HepG2 (cell line): ENCODE data around the gene SLC6A6. TPM values are rescaled to one million over a fixed set of nuclear protein-coding genes. Genes with fewer than 3 reads are reported as not detected.

Experiments
- ARID5B ChIP-seq: IDR thresholded peaks from 2 replicates; pipeline ENCODE4 v1.4.0; 2020; ENCODE audit warnings: mild to moderate bottlenecking, missing genetic modification reagents
- CREM ChIP-seq, 2 experiments: sonication (generic) in 1 of 2; formaldehyde crosslinking in 1 of 2; IDR thresholded peaks; 2 replicates each; pipeline versions ENCODE4 v1.4.0 to v1.6.1; 2016 to 2020; ENCODE audit warnings: antibody characterized with exemption in 1 of 2, mild to moderate bottlenecking in 1 of 2, missing genetic modification reagents in 1 of 2
- FOXO1 ChIP-seq: sonication (generic); formaldehyde crosslinking; IDR thresholded peaks from 2 replicates; pipeline ENCODE4 v1.4.0; 2020; ENCODE audit warnings: missing genetic modification reagents
- HOXA7 ChIP-seq: sonication (generic); formaldehyde crosslinking; IDR thresholded peaks from 2 replicates; pipeline ENCODE4 v1.8.1; 2022; ENCODE audit warnings: mild to moderate bottlenecking, missing genetic modification reagents, moderate library complexity
- MNT ChIP-seq: fragments of 450-650 bp; IDR thresholded peaks from 2 replicates; pipeline ENCODE4 v1.6.1; 2016
- NCOR1 ChIP-seq: fragments of 200-600 bp; sonication (generic); IDR thresholded peaks from 2 replicates; pipeline ENCODE4 v1.7.0; 2017; ENCODE audit warnings: antibody characterized with exemption, low read length, borderline replicate concordance
- NFKB2 ChIP-seq: sonication (generic); formaldehyde crosslinking; IDR thresholded peaks from 2 replicates; pipeline ENCODE4 v1.4.0; 2020; ENCODE audit warnings: missing genetic modification reagents, borderline replicate concordance
- SMARCE1 ChIP-seq: fragments of 450-650 bp; IDR thresholded peaks from 2 replicates; pipeline ENCODE4 v1.6.1; 2017; ENCODE audit warnings: borderline replicate concordance
- SRSF1 ChIP-seq: fragments of 200-400 bp; formaldehyde crosslinking; optimal IDR thresholded peaks from 2 replicates; pipeline ENCODE3; 2017; ENCODE audit warnings: mild to moderate bottlenecking, low read depth, low read length, moderate library complexity
- TBX2 ChIP-seq: sonication (generic); formaldehyde crosslinking; IDR thresholded peaks from 2 replicates; pipeline ENCODE4 v1.5.0; 2020; ENCODE audit warnings: missing genetic modification reagents, mild to moderate bottlenecking, borderline replicate concordance
- ZIK1 ChIP-seq: sonication (generic); formaldehyde crosslinking; IDR thresholded peaks from 2 replicates; pipeline ENCODE4 v1.5.0; 2020; ENCODE audit warnings: mild to moderate bottlenecking, low read depth, missing genetic modification reagents, borderline replicate concordance
- ZNF276 ChIP-seq: sonication (generic); formaldehyde crosslinking; IDR thresholded peaks from 2 replicates; pipeline ENCODE4 v1.4.0; 2020; ENCODE audit warnings: mild to moderate bottlenecking, low read depth, missing genetic modification reagents
- ZNF343 ChIP-seq: sonication (generic); formaldehyde crosslinking; IDR thresholded peaks from 2 replicates; pipeline ENCODE4 v1.4.0; 2020; ENCODE audit warnings: mild to moderate bottlenecking, missing genetic modification reagents
- ZNF496 ChIP-seq: sonication (generic); formaldehyde crosslinking; IDR thresholded peaks from 2 replicates; pipeline ENCODE4 v1.8.1; 2023; ENCODE audit warnings: mild to moderate bottlenecking, moderate library complexity, missing genetic modification reagents; ENCODE audit not compliant: insufficient replicate concordance
- ZNF564 ChIP-seq: sonication (generic); formaldehyde crosslinking; IDR thresholded peaks from 2 replicates; pipeline ENCODE4 v1.8.1; 2023; ENCODE audit warnings: mild to moderate bottlenecking, missing genetic modification reagents
- ZNF597 ChIP-seq: sonication (generic); formaldehyde crosslinking; IDR thresholded peaks from 2 replicates; pipeline ENCODE4 v1.5.0; 2020; ENCODE audit warnings: missing genetic modification reagents
- ZNF770 ChIP-seq: sonication (generic); formaldehyde crosslinking; IDR thresholded peaks from 2 replicates; pipeline ENCODE4 v1.5.0; 2020; ENCODE audit warnings: mild to moderate bottlenecking, missing genetic modification reagents
- polyA plus RNA-seq, 8 experiments: library from polyadenylated mRNA; depleted of rRNA in 3 of 8; stranded (reverse) in 7 of 8; unstranded in 1 of 8; fragments of >200 nt; fragmentation: Illumina TruSeq in 4 of 8; extraction: Trizol in 4 of 8; gene quantifications; 2 replicates each; pipeline versions ENCODE4 v1.2.1 to v1.2.3, GENCODE V29; 2011 to 2016; ENCODE audit warnings: low read depth in 4 of 8, missing spikeins in 1 of 8, mixed read lengths in 1 of 8; ENCODE audit not compliant: insufficient read depth in 1 of 8
- total RNA-seq, 5 experiments: library from RNA; depleted of rRNA; stranded (reverse); fragments of >200 nt; fragmentation: Illumina TruSeq; extraction: Trizol; gene quantifications; 2 replicates each; pipeline ENCODE4 v1.2.3, GENCODE V29; 2016; ENCODE audit warnings: low read depth in 1 of 5

The SLC6A6 gene
- total and polyA plus RNA-seq, 2 of the 13 experiments (the other 11 are each of a cell fraction or from before 2014, with no cell fraction given): 14.1 to 20.7 TPM

GRCh38 chr3:14402304-14402811 lies at the start of gene SLC6A6 (continued):
- no peak for TF ChIP-seq ZNF276
- TF ChIP-seq ARID5B (CRISPR knock-in tag): peak; percentile 62
- TF ChIP-seq SRSF1: no peak
- no peak for TF ChIP-seq ZNF564 (CRISPR knock-in tag)
- 0 out of 2 replicates have a peak, but pooled peaks have one; percentile 54 for TF ChIP-seq TBX2 (CRISPR knock-in tag)
- TF ChIP-seq ZIK1: no peak
- peak; percentile 70; the same call in 1 of the 2 replicates for TF ChIP-seq NFKB2 (CRISPR knock-in tag)
- TF ChIP-seq ZNF343 (CRISPR knock-in tag): no peak
- peak; percentile 9; the same call in 1 of the 2 replicates for TF ChIP-seq FOXO1 (CRISPR knock-in tag)
- TF ChIP-seq NCOR1: 0 out of 2 replicates have a peak, but pooled peaks have one; percentile 37
- TF ChIP-seq ZNF770 (CRISPR knock-in tag): no peak
- no peak for TF ChIP-seq ZNF496 (CRISPR knock-in tag)
- no peak for TF ChIP-seq CREM (IDR thresholded peaks at IDR 0.05)
- TF ChIP-seq CREM (CRISPR knock-in tag; IDR thresholded peaks at IDR 0.05): no peak
- no peak for TF ChIP-seq SMARCE1
- TF ChIP-seq HOXA7 (CRISPR knock-in tag): no peak
- TF ChIP-seq ZNF597 (CRISPR knock-in tag): no peak
- peak; percentile 73 for TF ChIP-seq MNT
